SK-N-SH (cell line): ENCODE measurements around the gene NDUFA6. TPM values are rescaled to one million over a fixed set of nuclear protein-coding genes. Genes with fewer than 3 reads are reported as not detected.

Source experiments
- CTCF ChIA-PET: fragments of 300-600, 350-600 bp; formaldehyde crosslinking; extraction: SDS; loops from one replicate; lab custom pipeline; 2021; lab: Yijun Ruan, JAX
- POLR2A ChIA-PET: fragments of 350-600 bp; sonication (Branson Sonifier 250); formaldehyde crosslinking; extraction: SDS; loops from one replicate; lab custom pipeline; 2020; ENCODE audit warnings: antibody characterized with exemption, inconsistent platforms; lab: Yijun Ruan, JAX
- DNase-seq: peaks from one replicate; pipeline ENCODE4 v3.0.0; 2012
- H2AFZ ChIP-seq: fragments of 200-600 bp; sonication (generic); 2 replicates; pipeline ENCODE4 v1.8.1; 2016; ENCODE audit warnings: antibody characterized with exemption, mild to moderate bottlenecking, low read depth
- H3F3A ChIP-seq: fragments of 200-600 bp; sonication (generic); replicated peaks from 2 replicates; pipeline ENCODE3; 2016; ENCODE audit warnings: antibody characterized with exemption, mild to moderate bottlenecking; ENCODE audit not compliant: insufficient read depth
- H3K27ac ChIP-seq, 2 experiments: fragments of 200-500 bp in 1 of 2; fragments of 200-600 bp in 1 of 2; sonication (Bioruptor generic) in 1 of 2; sonication (generic), shearing (Covaris generic) in 1 of 2; 2 replicates each; pipeline versions ENCODE4 v1.5.1 to v1.6.1; 2014 to 2016; ENCODE audit warnings: low read depth in 2 of 2, inconsistent platforms in 1 of 2, low read length in 1 of 2, mild to moderate bottlenecking in 1 of 2, mixed read lengths in 1 of 2
- H3K27me3 ChIP-seq: fragments of 200-600 bp; sonication (generic), shearing (Covaris generic); 2 replicates; pipeline ENCODE4 v1.6.1; 2016; ENCODE audit warnings: mixed run types; ENCODE audit not compliant: insufficient read depth
- H3K36me3 ChIP-seq, 2 experiments: fragments of 200-500 bp in 1 of 2; fragments of 200-600 bp in 1 of 2; sonication (Bioruptor generic) in 1 of 2; sonication (generic) in 1 of 2; replicated peaks in 1 of 2; 2 replicates each; pipeline versions ENCODE3 to v1.5.1; 2014 to 2016; ENCODE audit warnings: low read length in 1 of 2, mild to moderate bottlenecking in 1 of 2; ENCODE audit not compliant: insufficient read depth in 2 of 2, control insufficient read depth in 1 of 2
- H3K4me1 ChIP-seq, 2 experiments: fragments of 200-500 bp in 1 of 2; fragments of 200-600 bp in 1 of 2; sonication (Bioruptor generic) in 1 of 2; sonication (generic), shearing (Covaris generic) in 1 of 2; 2 replicates each; pipeline versions ENCODE4 v1.5.1 to v1.6.1; 2014 to 2016; ENCODE audit warnings: low read depth in 1 of 2, low read length in 1 of 2, mixed run types in 1 of 2; ENCODE audit not compliant: insufficient read depth in 2 of 2, control insufficient read depth in 1 of 2
- H3K4me2 ChIP-seq: fragments of 200-600 bp; sonication (generic), shearing (Covaris generic); 2 replicates; pipeline ENCODE4 v1.6.1; 2017; ENCODE audit warnings: mixed run types
- H3K4me3 ChIP-seq, 2 experiments: fragments of 200-500 bp in 1 of 2; fragments of 200-600 bp in 1 of 2; sonication (Bioruptor generic) in 1 of 2; sonication (generic), shearing (Covaris generic) in 1 of 2; 2 replicates each; pipeline versions ENCODE4 v1.5.1 to v1.8.1; 2014 to 2016; ENCODE audit warnings: low read depth in 2 of 2, inconsistent platforms in 1 of 2, low read length in 1 of 2, mild to moderate bottlenecking in 1 of 2, mixed read lengths in 1 of 2, moderate library complexity in 1 of 2
- H3K79me2 ChIP-seq: fragments of 200-600 bp; sonication (generic); 2 replicates; pipeline ENCODE4 v1.8.1; 2017; ENCODE audit warnings: mild to moderate bottlenecking; ENCODE audit not compliant: insufficient read depth
- H3K9ac ChIP-seq: fragments of 200-600 bp; sonication (generic); 2 replicates; pipeline ENCODE4 v1.6.1; 2017; ENCODE audit warnings: mixed run types
- H3K9me2 ChIP-seq: fragments of 200-600 bp; sonication (generic); 2 replicates; pipeline ENCODE4 v1.6.1; 2017; ENCODE audit warnings: mixed run types
- H3K9me3 ChIP-seq: fragments of 200-600 bp; sonication (generic); 2 replicates; pipeline ENCODE4 v1.6.1; 2017; ENCODE audit warnings: mixed run types, mild to moderate bottlenecking, moderate library complexity
- H4K20me1 ChIP-seq: fragments of 200-600 bp; sonication (generic); 2 replicates; pipeline ENCODE4 v1.6.1; 2017; ENCODE audit warnings: mild to moderate bottlenecking, mixed run types; ENCODE audit not compliant: insufficient read depth
- MEF2A ChIP-seq: IDR thresholded peaks from 2 replicates; pipeline ENCODE4 v1.4.0; 2012; ENCODE audit warnings: low read depth, borderline replicate concordance
- NRF1 ChIP-seq: IDR thresholded peaks from 2 replicates; pipeline ENCODE4 v1.6.1; 2012; ENCODE audit warnings: low read depth, mild to moderate bottlenecking, low read length
- RFX5 ChIP-seq: IDR thresholded peaks from 2 replicates; pipeline ENCODE4 v1.6.1; 2012; ENCODE audit warnings: mild to moderate bottlenecking, improper control_type of control experiment, low read length
- SIN3A ChIP-seq: IDR thresholded peaks from 2 replicates; pipeline ENCODE4 v1.6.1; 2012; ENCODE audit warnings: low read depth, mild to moderate bottlenecking, low read length, moderate library complexity, borderline replicate concordance
- TAF1 ChIP-seq: IDR thresholded peaks from 2 replicates; pipeline ENCODE4 v1.6.1; 2012; ENCODE audit warnings: low read depth, mild to moderate bottlenecking, low read length, moderate library complexity, borderline replicate concordance
- WGBS: methylation state at CpG from one replicate; pipeline ENCODE4 v1.1.6; 2017; ENCODE audit warnings: low lambda C conversion rate; 5-methylcytosine and 5-hydroxymethylcytosine counted together
- polyA plus RNA-seq, 3 experiments: library from polyadenylated mRNA; depleted of rRNA; stranded (reverse); fragments of >200 nt; gene quantifications; 2 replicates each; pipeline ENCODE4 v1.2.3, GENCODE V29; 2012
- TF ChIP-seq, protein P1 (sequence below): fragments of 150-350 bp; IDR thresholded peaks from 2 replicates; pipeline ENCODE4 v1.6.1; 2017; ENCODE audit warnings: antibody characterized with exemption, low read length, low read depth, borderline replicate concordance
- TF ChIP-seq, protein P2 (sequence below): IDR thresholded peaks from 2 replicates; pipeline ENCODE4 v1.4.0; 2012; ENCODE audit warnings: low read depth
- TF ChIP-seq, protein P3 (sequence below): IDR thresholded peaks from 2 replicates; pipeline ENCODE4; 2012

NDUFA6 gene
- polyA plus RNA-seq, 1 of the 3 experiments (the other 2 are of a cell fraction) = 42.0 TPM

DNA sequence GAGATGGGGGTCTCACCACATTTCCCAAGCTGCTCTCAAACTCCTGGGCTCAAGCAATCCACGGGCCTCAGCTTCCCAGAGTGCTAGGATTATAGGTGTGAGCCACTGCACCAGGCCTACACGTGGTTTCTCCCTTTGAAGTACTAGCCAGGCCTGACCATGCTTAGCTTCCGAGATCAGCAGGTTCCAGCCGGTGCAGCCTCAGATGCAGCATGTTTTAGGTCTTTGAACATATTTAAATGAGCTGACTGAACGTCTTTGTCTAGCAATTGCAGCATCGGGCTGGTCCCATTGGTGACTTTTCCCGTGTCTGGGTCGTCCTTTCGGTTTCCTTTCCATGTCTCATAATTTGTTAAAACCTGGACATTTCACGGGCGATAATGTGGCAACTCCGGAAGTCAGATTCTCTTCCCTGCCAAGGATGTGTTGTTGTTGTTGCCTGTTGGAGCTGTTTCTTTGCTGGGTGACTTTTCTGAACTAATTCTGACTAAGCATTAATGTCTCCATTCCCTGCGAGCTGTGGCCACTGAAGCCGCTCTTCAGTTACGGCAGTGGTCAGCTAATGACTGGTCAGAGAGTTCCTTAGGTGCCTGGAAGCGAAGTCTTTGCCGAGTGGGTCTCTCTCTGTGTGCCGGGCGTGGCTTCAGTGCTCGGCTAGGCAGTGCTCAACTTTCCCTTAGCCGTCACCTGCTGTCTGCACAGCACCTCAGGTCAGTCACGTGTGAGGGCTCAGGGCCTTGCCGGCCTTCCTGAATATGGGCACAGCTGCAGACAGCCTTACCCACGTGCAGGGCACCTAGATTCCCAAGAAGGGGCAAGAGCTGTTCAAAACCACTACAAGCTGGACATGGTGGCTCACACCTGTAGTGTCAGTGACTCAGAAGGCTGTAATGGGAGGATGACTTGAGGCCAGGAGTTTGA is 43.8 kb upstream of the NDUFA6 start:
- no peaks in the 10 kb centered on the region for H3F3A ChIP-seq
- H3K36me3 ChIP-seq = no peaks in the 10 kb centered on the region
- H3K27me3 ChIP-seq = no peaks in the 10 kb centered on the region
- no peaks in the 10 kb centered on the region for H3K79me2 ChIP-seq
- H3K27ac ChIP-seq = no peak overlapping the region
- H3K4me1 ChIP-seq = no peaks in the 10 kb centered on the region
- no peaks in the 10 kb centered on the region for H3K9me3 ChIP-seq
- no peak overlapping the region for H3K4me2 ChIP-seq
- H3K9me2 ChIP-seq = no peaks in the 10 kb centered on the region
- no peak for DNase-seq
- no peak for TF ChIP-seq TAF1
- TF ChIP-seq MEF2A = no peak
- TF ChIP-seq NRF1 = no peak
- TF ChIP-seq, protein P1, sequence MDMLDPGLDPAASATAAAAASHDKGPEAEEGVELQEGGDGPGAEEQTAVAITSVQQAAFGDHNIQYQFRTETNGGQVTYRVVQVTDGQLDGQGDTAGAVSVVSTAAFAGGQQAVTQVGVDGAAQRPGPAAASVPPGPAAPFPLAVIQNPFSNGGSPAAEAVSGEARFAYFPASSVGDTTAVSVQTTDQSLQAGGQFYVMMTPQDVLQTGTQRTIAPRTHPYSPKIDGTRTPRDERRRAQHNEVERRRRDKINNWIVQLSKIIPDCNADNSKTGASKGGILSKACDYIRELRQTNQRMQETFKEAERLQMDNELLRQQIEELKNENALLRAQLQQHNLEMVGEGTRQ = no peak
- no peak overlapping the region for H2AFZ ChIP-seq
- CTCF ChIA-PET = no interaction called here
- POLR2A ChIA-PET = no interaction called here
- no peak overlapping the region for H3K9ac ChIP-seq
- no peak overlapping the region for H3K4me3 ChIP-seq
- 89% methylated on average over 6 of the region's 24 CpGs for WGBS
- no peaks in the 10 kb centered on the region for H4K20me1 ChIP-seq

DNA sequence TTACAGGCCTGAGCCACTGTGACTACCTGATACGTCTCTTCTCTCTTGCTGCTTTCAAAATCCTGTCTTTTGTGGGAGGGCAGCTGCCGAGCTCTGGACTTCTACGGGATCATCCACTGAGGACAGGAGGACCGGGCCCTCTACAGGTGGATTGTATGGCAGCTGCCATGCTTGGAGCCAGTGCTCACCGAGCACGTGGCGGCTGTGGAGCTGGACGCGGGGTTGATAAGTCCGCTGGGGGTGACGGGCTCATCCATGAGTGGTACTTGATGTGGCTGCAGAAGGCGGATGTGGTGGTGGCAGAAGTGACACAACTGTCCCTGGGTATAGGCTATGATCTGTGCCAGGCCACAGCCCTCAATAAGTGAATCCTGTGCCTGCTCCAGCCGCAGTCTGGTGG is 41.9 kb upstream of the NDUFA6 start:
- no peaks in the 10 kb centered on the region for H3K9me2 ChIP-seq
- ChIA-PET POLR2A (no interaction called here), CTCF (interaction anchor here (1.5 kb wide), 1 partner anchor 20 kb away, joined by 7 read pairs; no protein-coding TSS in a partner anchor)
- H3F3A ChIP-seq = no peaks in the 10 kb centered on the region
- H4K20me1 ChIP-seq = no peaks in the 10 kb centered on the region
- no peak overlapping the region for H3K9ac ChIP-seq
- no peaks in the 10 kb centered on the region for H3K36me3 ChIP-seq
- no peak for DNase-seq
- 91% methylated on average over 4 of the region's 13 CpGs for WGBS
- no peak overlapping the region for H2AFZ ChIP-seq
- TF ChIP-seq, protein P2, sequence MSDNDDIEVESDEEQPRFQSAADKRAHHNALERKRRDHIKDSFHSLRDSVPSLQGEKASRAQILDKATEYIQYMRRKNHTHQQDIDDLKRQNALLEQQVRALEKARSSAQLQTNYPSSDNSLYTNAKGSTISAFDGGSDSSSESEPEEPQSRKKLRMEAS = no peak
- TF ChIP-seq, protein P3, sequence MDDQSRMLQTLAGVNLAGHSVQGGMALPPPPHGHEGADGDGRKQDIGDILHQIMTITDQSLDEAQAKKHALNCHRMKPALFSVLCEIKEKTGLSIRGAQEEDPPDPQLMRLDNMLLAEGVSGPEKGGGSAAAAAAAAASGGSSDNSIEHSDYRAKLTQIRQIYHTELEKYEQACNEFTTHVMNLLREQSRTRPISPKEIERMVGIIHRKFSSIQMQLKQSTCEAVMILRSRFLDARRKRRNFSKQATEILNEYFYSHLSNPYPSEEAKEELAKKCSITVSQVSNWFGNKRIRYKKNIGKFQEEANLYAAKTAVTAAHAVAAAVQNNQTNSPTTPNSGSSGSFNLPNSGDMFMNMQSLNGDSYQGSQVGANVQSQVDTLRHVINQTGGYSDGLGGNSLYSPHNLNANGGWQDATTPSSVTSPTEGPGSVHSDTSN = no peak
- no peak for TF ChIP-seq SIN3A
- no peak for TF ChIP-seq NRF1
- no peak for TF ChIP-seq RFX5
- no peak overlapping the region for H3K4me3 ChIP-seq
- no peaks in the 10 kb centered on the region for H3K9me3 ChIP-seq
- H3K27ac ChIP-seq = no peak overlapping the region
- H3K79me2 ChIP-seq = no peaks in the 10 kb centered on the region
- no peaks in the 10 kb centered on the region for H3K27me3 ChIP-seq
- H3K4me2 ChIP-seq = no peak overlapping the region
- no peaks in the 10 kb centered on the region for H3K4me1 ChIP-seq
